ENCODE measurements around the gene AFAP1L1. TPM values are rescaled to one million over a fixed set of nuclear protein-coding genes. Genes with fewer than 3 reads are reported as not detected.

The AFAP1L1 gene
- total RNA-seq, 4 donors from 2014 or later = 10.3 to 20.6 (median 14.0) TPM

DNA sequence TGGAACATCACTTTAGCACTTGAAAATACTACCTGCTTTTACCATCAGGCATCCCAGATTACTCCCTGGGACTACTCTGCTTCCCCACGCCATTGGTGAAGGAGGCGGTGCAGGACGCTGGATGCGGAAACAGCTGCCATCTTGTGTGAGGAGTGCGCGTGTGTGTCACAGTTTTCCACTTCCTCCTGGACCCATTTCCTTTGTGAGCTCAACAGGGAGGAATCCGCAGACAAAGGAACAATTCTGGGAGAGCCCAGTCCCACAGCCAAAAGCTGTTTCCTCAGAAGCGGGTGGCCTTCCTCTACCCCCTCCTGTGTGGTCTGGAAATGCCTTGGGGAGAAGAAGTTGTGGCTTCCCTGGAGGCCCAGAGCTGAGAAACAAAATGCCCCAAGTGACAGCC is 16.8 kb downstream of the AFAP1L1 start:
- Histone ChIP-seq H3K36me3 (no peaks in the 10 kb centered on the region), H3K4me3 (no peak overlapping the region), H3K27me3 (no peaks in the 10 kb centered on the region), H3K4me1 (peaks cover 4 to 30% (median 8%) of the 10 kb centered on the region in 3 donors), H3K27ac (peak overlapping the region; percentile 8 to 64 (median 59)), H3K9me3 (no peaks in the 10 kb centered on the region)
- ATAC-seq = peak; percentile 31
- no peak for TF ChIP-seq POLR2A (IDR thresholded peaks at IDR 0.05)
- peak; percentile 26 for TF ChIP-seq POLR2AphosphoS5 (IDR thresholded peaks at IDR 0.05)
- TF ChIP-seq, protein P1, sequence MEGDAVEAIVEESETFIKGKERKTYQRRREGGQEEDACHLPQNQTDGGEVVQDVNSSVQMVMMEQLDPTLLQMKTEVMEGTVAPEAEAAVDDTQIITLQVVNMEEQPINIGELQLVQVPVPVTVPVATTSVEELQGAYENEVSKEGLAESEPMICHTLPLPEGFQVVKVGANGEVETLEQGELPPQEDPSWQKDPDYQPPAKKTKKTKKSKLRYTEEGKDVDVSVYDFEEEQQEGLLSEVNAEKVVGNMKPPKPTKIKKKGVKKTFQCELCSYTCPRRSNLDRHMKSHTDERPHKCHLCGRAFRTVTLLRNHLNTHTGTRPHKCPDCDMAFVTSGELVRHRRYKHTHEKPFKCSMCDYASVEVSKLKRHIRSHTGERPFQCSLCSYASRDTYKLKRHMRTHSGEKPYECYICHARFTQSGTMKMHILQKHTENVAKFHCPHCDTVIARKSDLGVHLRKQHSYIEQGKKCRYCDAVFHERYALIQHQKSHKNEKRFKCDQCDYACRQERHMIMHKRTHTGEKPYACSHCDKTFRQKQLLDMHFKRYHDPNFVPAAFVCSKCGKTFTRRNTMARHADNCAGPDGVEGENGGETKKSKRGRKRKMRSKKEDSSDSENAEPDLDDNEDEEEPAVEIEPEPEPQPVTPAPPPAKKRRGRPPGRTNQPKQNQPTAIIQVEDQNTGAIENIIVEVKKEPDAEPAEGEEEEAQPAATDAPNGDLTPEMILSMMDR (IDR thresholded peaks at IDR 0.05) = no peak
- no peak for TF ChIP-seq EP300 (IDR thresholded peaks at IDR 0.05)
- WGBS, 2 donors (ENCODE audit: low coverage in 1 of 2) = 75% methylated on average over 6 of the region's 8 CpGs; no CpG with 5 or more reads in 1 of the 2 donors

DNA sequence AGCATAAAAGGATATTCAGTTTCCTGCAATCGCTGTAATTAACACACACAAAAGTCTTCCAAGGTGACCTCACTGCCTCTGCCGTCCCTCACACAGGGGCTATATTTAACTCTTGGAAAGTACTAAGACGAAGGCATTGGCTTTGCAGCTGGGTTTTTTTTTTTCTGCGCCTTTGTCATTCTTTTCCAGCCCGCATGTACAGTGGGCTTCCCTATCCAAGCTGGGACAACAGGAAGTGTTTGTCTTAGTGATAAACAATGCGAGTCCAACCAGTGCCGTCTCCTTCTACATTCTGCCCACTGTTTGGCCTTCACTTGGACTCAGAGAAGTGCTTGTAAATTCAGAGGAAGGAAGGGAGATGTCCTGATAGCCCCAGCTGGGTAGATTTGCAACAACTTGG is 17.6 kb downstream of the AFAP1L1 start:
- H3K36me3 ChIP-seq = no peaks in the 10 kb centered on the region
- H3K4me1 ChIP-seq = peaks cover 4 to 22% (median 8%) of the 10 kb centered on the region in 3 donors
- TF ChIP-seq EP300 (IDR thresholded peaks at IDR 0.05) = no peak
- TF ChIP-seq, protein P1 (IDR thresholded peaks at IDR 0.05) = no peak
- no peaks in the 10 kb centered on the region for H3K27me3 ChIP-seq
- H3K9me3 ChIP-seq = no peaks in the 10 kb centered on the region
- H3K27ac ChIP-seq = peak overlapping the region in 3 of 4 donors; percentile 55 to 64 (median 63)
- no peak overlapping the region for H3K4me3 ChIP-seq
- WGBS, 2 donors (ENCODE audit: low coverage in 1 of 2) = 2 to 9% methylated on average over 5 to 6 of the region's 7 CpGs
- ATAC-seq = no peak

DNA sequence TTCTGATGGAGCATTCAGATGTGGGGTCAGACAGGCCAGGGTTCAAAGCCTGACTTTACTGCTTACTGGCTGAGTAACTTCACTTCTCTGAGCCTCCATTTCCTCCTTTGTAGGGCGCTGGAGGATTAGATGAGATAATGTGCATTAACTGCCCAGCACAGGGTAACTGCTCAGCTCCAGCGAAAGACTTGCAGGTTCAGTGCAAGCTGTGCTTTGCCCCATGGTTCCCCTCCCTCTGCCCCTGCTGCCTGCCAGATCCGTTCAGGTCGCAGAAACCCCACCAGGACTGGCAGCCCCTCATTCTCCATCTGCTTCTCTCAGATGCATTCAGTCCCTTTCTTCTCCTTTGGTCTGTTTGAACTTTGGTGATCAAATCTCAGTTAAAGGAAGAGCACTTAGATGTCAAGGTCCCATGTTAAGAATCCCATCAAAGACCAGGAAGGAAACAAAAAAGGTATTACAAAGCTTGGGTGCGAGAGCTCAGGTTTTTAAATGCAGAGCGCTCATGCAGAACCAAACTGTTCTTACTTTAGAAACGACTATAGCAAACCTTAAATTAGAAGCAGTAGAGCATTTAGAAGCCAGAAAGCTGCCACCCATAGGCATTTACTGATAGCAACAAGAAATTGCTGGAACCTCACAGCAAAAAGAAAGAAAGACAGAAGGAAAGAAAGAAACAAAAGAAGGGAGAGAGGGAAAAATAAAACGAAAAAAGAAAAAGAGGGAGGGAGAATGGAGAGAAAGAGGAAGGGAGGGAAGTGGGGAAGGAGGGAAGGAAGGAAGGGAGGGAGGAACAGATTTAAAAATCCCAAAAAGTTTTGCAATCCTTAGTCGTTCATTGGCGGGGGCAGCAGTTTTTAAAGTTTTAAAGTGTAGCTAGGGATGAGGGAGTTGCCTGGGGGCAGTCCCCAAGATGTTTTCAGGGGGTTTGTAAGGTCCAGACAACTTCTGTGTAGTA is 23.5 kb downstream of the AFAP1L1 start:
- Histone ChIP-seq H3K27ac (no peak overlapping the region), H3K27me3 (no peaks in the 10 kb centered on the region), H3K36me3 (peaks cover 0 to 8% of the 10 kb centered on the region in 2 donors), H3K4me3 (no peak overlapping the region), H3K4me1 (peaks cover 0 to 10% (median 0%) of the 10 kb centered on the region in 3 donors), H3K9me3 (no peaks in the 10 kb centered on the region)
- TF ChIP-seq, protein P1 (IDR thresholded peaks at IDR 0.05) = no peak
- WGBS, 2 donors (ENCODE audit: low coverage in 1 of 2) = 54 to 58% methylated on average over 8 to 9 of the region's 10 CpGs
- no peak for ATAC-seq

- H3K36me3 ChIP-seq = peaks cover 0 to 30% of the 10 kb centered on the region in 2 donors
- no peaks in the 10 kb centered on the region for H3K9me3 ChIP-seq
- TF ChIP-seq EP300 (IDR thresholded peaks at IDR 0.05) = no peak
- no peak for TF ChIP-seq POLR2AphosphoS5 (IDR thresholded peaks at IDR 0.05)
- TF ChIP-seq, protein P1 (IDR thresholded peaks at IDR 0.05) = no peak
- TF ChIP-seq POLR2A (IDR thresholded peaks at IDR 0.05) = no peak
- no peak for ATAC-seq
- no peak overlapping the region for H3K4me3 ChIP-seq
- H3K4me1 ChIP-seq = peaks cover 0 to 10% (median 0%) of the 10 kb centered on the region in 3 donors
- no peaks in the 10 kb centered on the region for H3K27me3 ChIP-seq
- 80 to 83% methylated on average over 3 of the region's 5 CpGs for WGBS, 2 donors (ENCODE audit: low coverage in 1 of 2)
- no peak overlapping the region for H3K27ac ChIP-seq
These were observed 25.8 kb downstream of the AFAP1L1 start for GRCh38 chr5:149297340-149298025.
